Smooth muscle cell of bladder (primary cell): ENCODE data around the gene CDK2. TPM values are rescaled to one million over a fixed set of nuclear protein-coding genes. Genes with fewer than 3 reads are reported as not detected.

Experiments used
- total RNA-seq: library from RNA; depleted of rRNA; stranded (reverse); fragments of >200 nt; gene quantifications from 2 replicates; pipeline ENCODE4 v1.2.3, GENCODE V29; 2014

Gene CDK2
- total RNA-seq, result 7.1 and 8.5 TPM in 2 replicates

GRCh38 chr12:55966408-55967281 lies at the start of gene CDK2:
CDK2 (plus strand) TSS chr12:55966830; CDS start chr12:55967009, 179 bp downstream.

GRCh38 chr12:55927588-55928502 lies 38.8 kb upstream of the CDK2 start, which contains the start of gene PYM1:
PYM1 (minus strand) TSS chr12:55927894; CDS start chr12:55927761, 133 bp downstream.

GRCh38 chr12:55930771-55931316 lies 35.8 kb upstream of the CDK2 start, which contains the start of gene DGKA:
DGKA (plus strand) TSS chr12:55931162; CDS start chr12:55936504, 5,342 bp downstream.

GRCh38 chr12:55965941-55966407 lies 656 bp upstream of the CDK2 start, which contains the start of gene PMEL:
PMEL (minus strand) TSS chr12:55966042; CDS start chr12:55966011, 31 bp downstream.

GRCh38 chr12:55973599-55974307 lies 7.1 kb downstream of the CDK2 start, which contains the start of gene RAB5B:
RAB5B (plus strand) TSS chr12:55974078; CDS start chr12:55986961, 12,883 bp downstream.

GRCh38 chr12:55996715-55997534 lies 30.3 kb downstream of the CDK2 start, which contains the start of gene SUOX:
SUOX (plus strand) TSS chr12:55997276; CDS start chr12:56002222, 4,946 bp downstream.

GRCh38 chr12:56020423-56021184 lies 54.0 kb downstream of the CDK2 start, which contains the start of gene IKZF4:
IKZF4 (plus strand) TSS chr12:56021043; CDS start chr12:56021494, 451 bp downstream.

Other genes with a start within 250 kb of the CDK2 start
- gene RDH5, start 246.4 kb upstream of the CDK2 start, total RNA-seq, result 3.7 and 4.2 TPM in 2 replicates
- 3,456 and 4,323 TPM in 2 replicates for gene CD63, start 237.8 kb upstream of the CDK2 start, total RNA-seq
- gene GDF11, start 223.7 kb upstream of the CDK2 start, total RNA-seq, result 1.6 and 2.8 TPM in 2 replicates
- gene SARNP, start 149.1 kb upstream of the CDK2 start, total RNA-seq, result 77.5 and 89.2 TPM in 2 replicates
- 23.0 and 23.5 TPM in 2 replicates for gene ORMDL2, start 148.8 kb upstream of the CDK2 start, total RNA-seq
- 54.5 and 58.3 TPM in 2 replicates for gene DNAJC14, start 137.2 kb upstream of the CDK2 start, total RNA-seq
- 5.9 and 6.1 TPM in 2 replicates for gene MMP19, start 123.9 kb upstream of the CDK2 start, total RNA-seq
- gene PYM1, start 38.9 kb upstream of the CDK2 start, total RNA-seq, result 34.8 and 39.7 TPM in 2 replicates
- 18.8 and 25.6 TPM in 2 replicates for gene DGKA, start 35.7 kb upstream of the CDK2 start, total RNA-seq
- 0.28 and 0.71 TPM in 2 replicates for gene PMEL, start 788 bp upstream of the CDK2 start, total RNA-seq
- gene RAB5B, start 7.2 kb downstream of the CDK2 start, total RNA-seq, result 34.4 and 43.4 TPM in 2 replicates
- gene SUOX, start 30.4 kb downstream of the CDK2 start, total RNA-seq, result 8.7 and 9.2 TPM in 2 replicates
- gene IKZF4, start 54.2 kb downstream of the CDK2 start, total RNA-seq, result 0.57 and 1.5 TPM in 2 replicates
- gene RPS26, start 75.1 kb downstream of the CDK2 start, total RNA-seq, result 52.3 and 82.2 TPM in 2 replicates
- 0.28 TPM in 2 replicates for gene ERBB3, start 113.3 kb downstream of the CDK2 start, total RNA-seq
- gene PA2G4, start 137.7 kb downstream of the CDK2 start, total RNA-seq, result 86.5 and 93.8 TPM in 2 replicates
- 4,326 and 4,609 TPM in 2 replicates for gene RPL41, start 149.8 kb downstream of the CDK2 start, total RNA-seq
- 5.7 and 6.6 TPM in 2 replicates for gene ZC3H10, start 151.4 kb downstream of the CDK2 start, total RNA-seq
- 163 and 185 TPM in 2 replicates for gene ESYT1, start 161.4 kb downstream of the CDK2 start, total RNA-seq
- 94.5 and 122 TPM in 2 replicates for gene MYL6B, start 185.8 kb downstream of the CDK2 start, total RNA-seq
- gene MYL6, start 191.5 kb downstream of the CDK2 start, total RNA-seq, result 2,455 and 2,914 TPM in 2 replicates
- gene SMARCC2, start 222.7 kb downstream of the CDK2 start, total RNA-seq, result 40.0 and 47.7 TPM in 2 replicates